HepG2 (cell line): Measurements from ENCODE around the gene ADAMTS17. TPM values are rescaled to one million over a fixed set of nuclear protein-coding genes. Genes with fewer than 3 reads are reported as not detected.

Experiments used
- MAZ ChIP-seq, 2 experiments: sonication (generic) in 1 of 2; formaldehyde crosslinking in 1 of 2; IDR thresholded peaks; 2 replicates each; pipeline versions ENCODE4 v1.5.0 to v1.6.1; 2012 to 2020; ENCODE audit warnings: low read depth in 2 of 2, mild to moderate bottlenecking in 2 of 2, borderline replicate concordance in 1 of 2, improper control_type of control experiment in 1 of 2, low read length in 1 of 2, missing genetic modification reagents in 1 of 2, moderate library complexity in 1 of 2
- SPEN ChIP-seq: sonication (generic); formaldehyde crosslinking; IDR thresholded peaks from 2 replicates; pipeline ENCODE4 v1.5.1; 2020; ENCODE audit warnings: low read depth, mild to moderate bottlenecking, missing genetic modification reagents
- TOE1 ChIP-seq: sonication (generic); formaldehyde crosslinking; IDR thresholded peaks from 2 replicates; pipeline ENCODE4 v1.4.0; 2020; ENCODE audit warnings: mild to moderate bottlenecking, missing genetic modification reagents
- ZKSCAN8 ChIP-seq: IDR thresholded peaks from 2 replicates; pipeline ENCODE4 v1.6.1; 2016; ENCODE audit warnings: borderline replicate concordance, missing genetic modification reagents, missing compliant biosample characterization
- ZNF24 ChIP-seq: fragments of 450-650 bp; IDR thresholded peaks from 2 replicates; pipeline ENCODE4 v1.6.1; 2017; ENCODE audit warnings: antibody characterized with exemption, mild to moderate bottlenecking
- polyA plus RNA-seq, 8 experiments: library from polyadenylated mRNA; depleted of rRNA in 3 of 8; stranded (reverse) in 7 of 8; unstranded in 1 of 8; fragments of >200 nt; fragmentation: Illumina TruSeq in 4 of 8; extraction: Trizol in 4 of 8; gene quantifications; 2 replicates each; pipeline versions ENCODE4 v1.2.1 to v1.2.3, GENCODE V29; 2011 to 2016; ENCODE audit warnings: low read depth in 4 of 8, missing spikeins in 1 of 8, mixed read lengths in 1 of 8; ENCODE audit not compliant: insufficient read depth in 1 of 8
- total RNA-seq, 5 experiments: library from RNA; depleted of rRNA; stranded (reverse); fragments of >200 nt; fragmentation: Illumina TruSeq; extraction: Trizol; gene quantifications; 2 replicates each; pipeline ENCODE4 v1.2.3, GENCODE V29; 2016; ENCODE audit warnings: low read depth in 1 of 5
- TF ChIP-seq, protein P1 (sequence below): sonication (generic); formaldehyde crosslinking; IDR thresholded peaks from 2 replicates; pipeline ENCODE4 v1.8.0; 2022; ENCODE audit warnings: mild to moderate bottlenecking, missing genetic modification reagents, moderate library complexity
- TF ChIP-seq, protein P2 (sequence below): sonication (generic); formaldehyde crosslinking; IDR thresholded peaks from 2 replicates; pipeline ENCODE4 v1.5.0; 2020; ENCODE audit warnings: missing genetic modification reagents, mild to moderate bottlenecking, borderline replicate concordance
- TF ChIP-seq, protein P3 (sequence below), 2 experiments: sonication (generic) in 1 of 2; formaldehyde crosslinking in 1 of 2; IDR thresholded peaks; 2 replicates each; pipeline versions ENCODE4 v1.6.1 to v1.9.0; 2014 to 2022; ENCODE audit warnings: antibody characterized with exemption in 1 of 2, borderline replicate concordance in 1 of 2, inconsistent platforms in 1 of 2, low read depth in 1 of 2, missing genetic modification reagents in 1 of 2

Gene ADAMTS17
- total and polyA plus RNA-seq, 2 of the 13 experiments (the other 11 are each of a cell fraction or from before 2014, with no cell fraction given), result 0.02 to 0.04 TPM

DNA sequence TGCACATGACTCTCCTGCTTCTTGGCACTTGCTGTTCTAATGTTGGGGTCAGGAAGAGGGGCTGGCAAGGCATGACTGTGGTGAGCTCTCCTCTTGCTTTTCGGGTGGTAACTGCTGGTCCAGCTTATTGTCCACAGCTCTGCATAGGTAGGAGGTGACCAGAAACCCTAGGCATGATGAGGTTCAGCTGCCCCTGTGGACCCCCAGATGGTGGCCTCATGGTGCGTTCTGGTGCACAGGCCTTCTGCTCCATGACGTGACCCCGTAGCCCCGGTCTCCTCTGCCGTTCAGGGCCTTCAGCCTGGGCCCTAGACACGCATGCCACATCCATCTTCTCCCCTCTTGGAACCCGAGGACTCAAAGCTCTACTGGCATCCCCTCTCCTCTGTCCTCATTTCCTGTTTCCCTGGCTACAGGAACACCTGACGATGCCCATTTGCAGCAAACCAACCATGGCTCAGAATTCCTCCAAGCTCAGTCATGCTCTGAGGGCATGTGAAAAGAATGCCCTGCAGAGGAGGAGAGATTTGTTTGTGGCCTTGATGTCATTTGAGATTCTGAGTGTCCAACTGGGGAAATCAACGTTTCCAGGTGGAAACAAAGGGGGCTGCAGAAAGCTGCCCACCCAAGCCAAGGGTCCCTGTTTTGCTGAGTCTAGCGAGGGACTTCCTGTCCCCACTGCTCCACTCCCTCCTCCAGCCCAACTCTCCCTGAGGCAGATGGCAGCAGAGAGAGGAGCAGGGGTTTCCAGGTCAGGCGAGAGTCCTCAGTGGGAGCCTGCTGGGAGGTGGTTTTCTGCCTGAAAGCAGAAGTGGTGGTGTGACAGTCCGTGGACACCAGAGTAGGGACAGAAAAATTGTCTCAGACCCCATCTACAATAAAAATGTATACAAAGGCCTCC, 409.8 kb downstream of the ADAMTS17 start (continued):
- TF ChIP-seq, protein P1, sequence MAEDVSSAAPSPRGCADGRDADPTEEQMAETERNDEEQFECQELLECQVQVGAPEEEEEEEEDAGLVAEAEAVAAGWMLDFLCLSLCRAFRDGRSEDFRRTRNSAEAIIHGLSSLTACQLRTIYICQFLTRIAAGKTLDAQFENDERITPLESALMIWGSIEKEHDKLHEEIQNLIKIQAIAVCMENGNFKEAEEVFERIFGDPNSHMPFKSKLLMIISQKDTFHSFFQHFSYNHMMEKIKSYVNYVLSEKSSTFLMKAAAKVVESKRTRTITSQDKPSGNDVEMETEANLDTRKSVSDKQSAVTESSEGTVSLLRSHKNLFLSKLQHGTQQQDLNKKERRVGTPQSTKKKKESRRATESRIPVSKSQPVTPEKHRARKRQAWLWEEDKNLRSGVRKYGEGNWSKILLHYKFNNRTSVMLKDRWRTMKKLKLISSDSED (CRISPR knock-in tag), result no peak
- TF ChIP-seq, protein P2, sequence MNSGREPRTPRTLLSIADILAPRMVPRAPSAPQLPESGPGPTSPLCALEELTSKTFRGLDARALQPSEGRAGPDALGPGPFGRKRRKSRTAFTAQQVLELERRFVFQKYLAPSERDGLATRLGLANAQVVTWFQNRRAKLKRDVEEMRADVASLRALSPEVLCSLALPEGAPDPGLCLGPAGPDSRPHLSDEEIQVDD (CRISPR knock-in tag), result no peak
- no peak for TF ChIP-seq TOE1 (CRISPR knock-in tag)
- TF ChIP-seq ZNF24, result no peak
- no peak for TF ChIP-seq ZKSCAN8 (CRISPR knock-in tag)
- TF ChIP-seq MAZ (IDR thresholded peaks at IDR 0.05; ENCODE audit: borderline replicate concordance, low read depth, low read length), result no peak
- no peak for TF ChIP-seq MAZ (CRISPR knock-in tag; IDR thresholded peaks at IDR 0.05; ENCODE audit: low read depth)
- TF ChIP-seq, protein P3, sequence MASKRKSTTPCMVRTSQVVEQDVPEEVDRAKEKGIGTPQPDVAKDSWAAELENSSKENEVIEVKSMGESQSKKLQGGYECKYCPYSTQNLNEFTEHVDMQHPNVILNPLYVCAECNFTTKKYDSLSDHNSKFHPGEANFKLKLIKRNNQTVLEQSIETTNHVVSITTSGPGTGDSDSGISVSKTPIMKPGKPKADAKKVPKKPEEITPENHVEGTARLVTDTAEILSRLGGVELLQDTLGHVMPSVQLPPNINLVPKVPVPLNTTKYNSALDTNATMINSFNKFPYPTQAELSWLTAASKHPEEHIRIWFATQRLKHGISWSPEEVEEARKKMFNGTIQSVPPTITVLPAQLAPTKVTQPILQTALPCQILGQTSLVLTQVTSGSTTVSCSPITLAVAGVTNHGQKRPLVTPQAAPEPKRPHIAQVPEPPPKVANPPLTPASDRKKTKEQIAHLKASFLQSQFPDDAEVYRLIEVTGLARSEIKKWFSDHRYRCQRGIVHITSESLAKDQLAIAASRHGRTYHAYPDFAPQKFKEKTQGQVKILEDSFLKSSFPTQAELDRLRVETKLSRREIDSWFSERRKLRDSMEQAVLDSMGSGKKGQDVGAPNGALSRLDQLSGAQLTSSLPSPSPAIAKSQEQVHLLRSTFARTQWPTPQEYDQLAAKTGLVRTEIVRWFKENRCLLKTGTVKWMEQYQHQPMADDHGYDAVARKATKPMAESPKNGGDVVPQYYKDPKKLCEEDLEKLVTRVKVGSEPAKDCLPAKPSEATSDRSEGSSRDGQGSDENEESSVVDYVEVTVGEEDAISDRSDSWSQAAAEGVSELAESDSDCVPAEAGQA (IDR thresholded peaks at IDR 0.05; ENCODE audit: low read depth), result no peak
- TF ChIP-seq, protein P3 (CRISPR knock-in tag; IDR thresholded peaks at IDR 0.05; ENCODE audit: borderline replicate concordance), result no peak
- TF ChIP-seq SPEN (CRISPR knock-in tag), result no peak
- TF ChIP-seq, all 625 proteins: peak for 0
